GM23248 (cell line): ENCODE measurements around the gene PAK4.

ENCODE experiments used
- EZH2 ChIP-seq: fragments of 200-600 bp; sonication (generic); IDR thresholded peaks from 2 replicates; pipeline ENCODE4 v1.6.1; 2018; ENCODE audit warnings: antibody characterized with exemption, mild to moderate bottlenecking; ENCODE audit not compliant: insufficient read depth, poor library complexity, severe bottlenecking
- EZH2phosphoT487 ChIP-seq: fragments of 200-600 bp; sonication (generic); IDR thresholded peaks from 2 replicates; pipeline ENCODE4 v1.6.1; 2018; ENCODE audit warnings: antibody characterized with exemption, moderate library complexity, mild to moderate bottlenecking, low read depth; ENCODE audit not compliant: insufficient read depth

DNA sequence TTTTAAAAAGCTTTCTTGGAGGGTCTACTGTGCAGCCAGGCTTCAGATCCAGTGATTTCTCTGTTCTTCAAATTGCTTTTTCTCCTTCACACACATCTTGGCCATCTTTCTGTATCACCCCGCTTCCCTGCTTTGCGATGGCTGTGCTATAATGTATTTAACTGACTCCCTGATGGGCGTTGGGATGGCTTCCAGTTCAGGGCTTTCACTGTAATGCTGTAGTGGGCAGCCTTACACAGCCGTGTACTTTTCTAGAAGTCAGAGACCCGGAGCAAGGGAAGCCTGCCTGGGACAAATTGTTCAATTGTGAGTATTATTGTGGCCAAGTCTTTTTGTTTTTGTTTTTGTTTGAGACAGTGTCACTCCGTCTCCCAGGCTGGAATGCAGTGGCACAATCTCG lies 19.4 kb upstream of the PAK4 start:
- TF ChIP-seq EZH2 = no peak
- TF ChIP-seq EZH2phosphoT487 = no peak
